ENCODE measurements around the gene ARL2BP.
A peak's percentile ranks its signal among the peaks of the same experiment; 100 is the strongest.

ARL2BP gene

GRCh38 chr16:57283959-57284208 is 38.8 kb downstream of the ARL2BP start:
- DNase-seq = no peak

GRCh38 chr16:57284209-57284951 is 39.3 kb downstream of the ARL2BP start, which contains the start of gene PLLP:
PLLP (minus strand) TSS chr16:57284672; CDS start chr16:57284540, 132 bp downstream.
- Histone ChIP-seq H3K27me3 (ENCODE audit: insufficient read depth, low read depth, severe bottlenecking) (no peaks in the 10 kb centered on the region), H3K36me3 (no peaks in the 10 kb centered on the region; the same call in 1 of the 2 replicates), H3K9me3 (ENCODE audit: severe bottlenecking) (no peaks in the 10 kb centered on the region), H3K4me3 (ENCODE audit: low read depth, low read length) (peak within 1 kb of the TSS; percentile 87), H3K27ac (peak within 1 kb of the TSS; percentile 50)
- DNase-seq = peak; percentile 56
- TF ChIP-seq CTCF (IDR thresholded peaks at IDR 0.05; ENCODE audit: low read depth, low read length) = no peak

More at GRCh38 chr16:57283959-57284208, 38.8 kb downstream of the ARL2BP start:
- no peak overlapping the region for H3K4me3 ChIP-seq (ENCODE audit: low read depth, low read length)
- no peaks in the 10 kb centered on the region; the same call in 1 of the 2 replicates for H3K36me3 ChIP-seq
- H3K9me3 ChIP-seq (ENCODE audit: severe bottlenecking) = no peaks in the 10 kb centered on the region
- TF ChIP-seq CTCF (IDR thresholded peaks at IDR 0.05; ENCODE audit: low read depth, low read length) = no peak
- no peaks in the 10 kb centered on the region for H3K27me3 ChIP-seq (ENCODE audit: insufficient read depth, low read depth, severe bottlenecking)
- no peak overlapping the region for H3K27ac ChIP-seq

GRCh38 chr16:57284952-57285363 is 39.9 kb downstream of the ARL2BP start:
- Histone ChIP-seq H3K9me3 (ENCODE audit: severe bottlenecking) (no peaks in the 10 kb centered on the region), H3K4me3 (ENCODE audit: low read depth, low read length) (peak overlapping the region; percentile 87), H3K36me3 (no peaks in the 10 kb centered on the region; the same call in 1 of the 2 replicates), H3K27me3 (ENCODE audit: insufficient read depth, low read depth, severe bottlenecking) (no peaks in the 10 kb centered on the region), H3K27ac (peak overlapping the region; percentile 50)
- TF ChIP-seq CTCF (IDR thresholded peaks at IDR 0.05; ENCODE audit: low read depth, low read length) = no peak
- DNase-seq = no peak

GRCh38 chr16:57285379-57285778 is 40.3 kb downstream of the ARL2BP start:
- Histone ChIP-seq H3K36me3 (no peaks in the 10 kb centered on the region; the same call in 1 of the 2 replicates), H3K4me3 (ENCODE audit: low read depth, low read length) (no peak overlapping the region), H3K9me3 (ENCODE audit: severe bottlenecking) (no peaks in the 10 kb centered on the region), H3K27ac (no peak overlapping the region), H3K27me3 (ENCODE audit: insufficient read depth, low read depth, severe bottlenecking) (no peaks in the 10 kb centered on the region)
- DNase-seq = no peak
- no peak for TF ChIP-seq CTCF (IDR thresholded peaks at IDR 0.05; ENCODE audit: low read depth, low read length)

- Histone ChIP-seq H3K9me3 (ENCODE audit: severe bottlenecking) (no peaks in the 10 kb centered on the region), H3K27ac (no peak overlapping the region), H3K4me3 (ENCODE audit: low read depth, low read length) (no peak overlapping the region), H3K36me3 (no peaks in the 10 kb centered on the region; the same call in 1 of the 2 replicates), H3K27me3 (ENCODE audit: insufficient read depth, low read depth, severe bottlenecking) (no peaks in the 10 kb centered on the region)
- no peak for DNase-seq
- no peak for TF ChIP-seq CTCF (IDR thresholded peaks at IDR 0.05; ENCODE audit: low read depth, low read length)
Measured at GRCh38 chr16:57289391-57290257, 44.6 kb downstream of the ARL2BP start.
